Stimulated activated CD4-positive, alpha-beta T cell treated with anti-CD3 and anti-CD28 coated beads, Interleukin-2, amount 100 ng/mL, for 4 hours (primary cell): ENCODE data around the gene JADE1.

Experiments used
- DNase-seq: peaks from one replicate; pipeline ENCODE4 v3.0.0-alpha.2; 2020; ENCODE audit warnings: low read depth

Gene JADE1

DNA sequence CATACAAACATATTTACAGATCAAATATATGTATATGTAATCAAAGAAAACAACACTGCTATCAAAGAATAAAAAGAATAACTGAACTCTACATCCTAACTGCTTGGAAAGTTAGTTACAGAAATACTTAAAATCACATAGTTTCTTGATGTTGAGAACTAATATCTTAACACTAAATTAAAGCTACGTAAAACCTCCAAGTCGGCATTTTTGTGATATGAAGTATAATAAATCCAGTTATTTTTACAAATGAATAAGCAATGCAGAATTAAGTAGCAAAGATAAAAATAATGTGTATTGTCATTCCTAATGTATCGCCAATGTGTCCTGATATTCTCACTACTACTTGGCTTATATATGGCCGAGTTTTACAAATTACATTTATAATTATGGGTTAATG, 68.4 kb downstream of the JADE1 start:
- no peak for DNase-seq

DNA sequence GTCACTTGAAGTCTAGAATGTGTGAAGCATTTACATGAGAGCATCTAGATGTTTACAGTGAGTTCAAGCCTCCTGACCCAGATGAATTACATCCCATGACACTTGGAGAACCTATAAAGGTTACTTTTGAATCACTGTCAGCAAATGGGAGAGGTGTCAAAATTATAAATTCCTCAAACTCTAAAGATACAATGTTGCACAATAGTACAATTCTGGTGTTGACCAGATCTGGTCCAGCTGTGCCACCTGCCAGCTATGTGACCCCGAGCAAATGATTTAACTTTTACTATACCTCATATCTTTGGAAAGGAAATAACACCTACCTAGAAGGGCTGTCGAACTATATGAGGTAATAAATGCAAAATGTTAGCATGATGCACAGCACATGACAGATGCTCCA, 69.8 kb downstream of the JADE1 start:
- DNase-seq, result no peak

DNA sequence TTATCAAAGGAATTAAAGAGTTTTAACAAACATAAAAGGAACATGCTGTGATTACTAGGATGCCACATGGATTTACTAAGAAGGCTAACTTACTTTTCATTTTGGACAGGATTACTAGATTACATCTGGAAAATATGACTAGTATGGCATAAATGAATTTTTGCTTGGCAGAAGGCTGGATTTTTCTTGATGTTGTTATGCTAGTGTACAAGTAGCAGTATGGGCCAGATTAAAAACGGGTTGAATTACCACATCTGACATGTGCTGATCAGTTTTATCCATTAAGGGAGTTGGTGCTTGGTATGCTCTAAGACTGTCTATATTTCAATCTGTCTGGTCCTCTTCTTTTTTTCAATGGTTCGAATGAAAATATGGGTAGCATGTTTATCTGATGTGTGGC, 70.5 kb downstream of the JADE1 start:
- DNase-seq, result no peak

DNA sequence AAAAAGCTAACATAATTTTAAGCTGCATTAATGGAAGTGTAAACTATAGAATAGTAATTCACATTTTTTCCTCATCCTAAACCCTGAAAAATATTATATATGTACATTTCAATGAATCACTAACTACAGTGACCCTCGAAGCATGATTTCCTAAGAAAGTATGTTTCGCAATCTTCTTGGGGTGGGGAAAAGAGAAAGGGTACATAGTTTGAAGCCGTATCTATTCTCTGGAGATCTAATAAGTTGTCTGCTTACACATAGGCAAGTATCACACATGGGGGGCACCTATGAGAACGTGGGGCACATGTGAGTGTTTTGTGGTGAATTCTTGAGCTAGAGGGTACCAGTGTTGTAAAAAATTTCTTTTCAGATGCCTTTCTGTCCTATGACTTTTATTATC, 71.2 kb downstream of the JADE1 start:
- no peak for DNase-seq

DNA sequence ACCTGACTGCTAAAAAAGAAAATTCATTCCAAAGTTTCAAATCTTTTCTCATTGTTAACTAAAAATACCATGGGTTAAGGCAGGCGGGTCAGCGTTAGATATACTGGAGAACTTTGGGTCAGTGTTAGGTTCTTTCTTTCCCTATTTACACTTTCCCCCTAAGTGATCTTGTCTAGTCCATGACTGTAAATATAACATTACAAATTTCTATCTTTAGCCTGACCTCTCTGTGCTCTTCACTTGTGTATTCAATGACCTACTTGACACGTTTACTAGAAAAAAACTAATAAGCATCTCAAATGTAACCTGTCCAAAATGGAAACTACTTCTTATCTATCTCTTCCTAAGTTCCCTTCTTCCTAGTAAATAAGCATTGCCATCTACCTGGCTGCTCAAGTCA, 95.3 kb downstream of the JADE1 start:
- no peak for DNase-seq

DNA sequence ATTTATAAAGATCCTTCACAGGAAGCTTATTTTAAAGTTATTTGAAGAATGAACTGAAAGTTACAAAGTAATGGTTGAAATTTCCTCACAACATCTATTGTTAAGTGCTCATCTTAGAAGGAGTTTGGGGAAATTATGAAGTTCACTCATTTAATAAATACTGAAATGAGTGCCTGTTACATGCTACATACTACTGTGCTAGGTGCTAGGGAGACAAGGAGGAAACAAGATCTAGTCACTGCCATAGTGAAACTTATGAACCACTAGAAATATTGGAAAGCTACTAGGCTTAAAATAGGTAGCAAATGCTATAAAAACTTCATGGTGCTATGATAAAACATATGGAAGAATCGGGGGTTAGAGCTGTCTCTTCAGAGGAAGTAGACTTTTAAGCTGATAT, 97.1 kb downstream of the JADE1 start:
- no peak for DNase-seq

DNA sequence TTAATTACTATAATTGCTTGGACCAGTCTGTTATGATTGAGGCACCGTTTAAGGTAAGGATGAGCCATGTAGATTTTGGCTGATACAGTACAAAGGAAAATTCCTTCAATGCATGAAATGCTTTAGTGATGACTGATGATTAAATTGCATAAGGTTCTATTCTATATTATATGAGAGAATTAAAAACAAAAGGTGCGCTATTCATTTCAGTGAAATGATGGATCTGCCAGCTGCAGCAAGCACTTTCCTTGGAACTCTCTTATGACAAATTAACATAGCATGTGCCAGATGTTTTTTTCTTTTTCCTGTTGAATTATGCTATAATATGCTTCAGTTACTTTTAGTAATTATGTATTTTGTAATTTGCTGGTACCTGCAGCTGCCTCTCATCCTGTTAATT, 98.5 kb downstream of the JADE1 start:
- DNase-seq, result no peak

DNA sequence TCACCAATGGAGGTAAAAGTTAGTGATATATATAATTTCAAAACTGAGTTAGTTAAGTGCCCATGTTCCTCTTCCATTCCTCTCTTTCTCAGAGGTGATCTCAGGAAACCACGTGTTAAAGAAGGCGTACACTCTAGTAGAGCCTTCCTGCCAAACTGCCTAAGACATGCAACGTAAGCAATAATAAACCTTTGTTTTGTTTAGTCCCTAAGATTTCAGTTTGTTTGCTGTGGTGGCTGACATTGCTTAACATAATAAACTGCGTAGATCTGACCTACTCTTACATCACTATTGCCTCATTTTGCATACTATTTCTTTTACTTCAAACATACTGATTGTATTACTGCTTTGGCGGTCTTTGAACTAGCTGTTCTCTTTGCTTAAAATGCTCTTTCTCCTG, 99.2 kb downstream of the JADE1 start:
- DNase-seq, result no peak

DNA sequence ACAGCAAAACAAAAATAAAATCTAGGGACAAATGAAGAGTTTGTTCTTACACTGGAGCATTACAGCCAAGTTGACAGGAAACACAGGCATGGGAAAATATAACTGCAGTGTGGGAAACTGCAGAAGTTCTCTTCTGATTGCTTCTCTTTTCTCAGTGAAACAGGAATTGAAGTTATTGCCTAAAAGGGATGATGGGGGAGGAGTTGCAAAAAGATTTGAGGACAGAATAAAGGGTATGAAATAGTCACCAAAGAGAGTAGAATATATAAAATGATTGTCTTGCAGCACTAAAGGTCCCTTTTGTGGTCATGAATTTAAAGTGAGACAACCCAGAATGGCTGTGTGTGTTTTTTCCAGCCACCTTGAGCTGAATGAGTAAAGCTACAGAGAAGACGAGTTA, 103.7 kb downstream of the JADE1 start:
- DNase-seq, result no peak

DNA sequence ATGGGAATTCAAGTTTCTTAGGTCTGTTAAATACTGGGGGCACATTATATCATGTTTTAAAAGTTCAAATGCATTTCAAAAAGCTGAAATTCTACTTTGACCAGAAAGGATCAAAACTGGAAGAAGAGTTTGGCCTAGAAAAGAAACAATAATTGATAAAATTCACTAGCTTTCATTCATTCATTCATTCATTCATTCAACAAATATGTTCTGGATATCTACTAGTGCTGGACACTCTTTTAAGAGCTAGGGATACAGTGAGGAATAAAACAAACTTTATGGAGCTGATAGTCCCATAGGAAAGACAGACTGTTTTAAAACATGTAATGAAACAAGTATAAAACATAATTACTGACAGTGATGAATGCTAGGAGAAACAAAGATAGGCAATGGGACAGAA, 106.0 kb downstream of the JADE1 start:
- no peak for DNase-seq

DNA sequence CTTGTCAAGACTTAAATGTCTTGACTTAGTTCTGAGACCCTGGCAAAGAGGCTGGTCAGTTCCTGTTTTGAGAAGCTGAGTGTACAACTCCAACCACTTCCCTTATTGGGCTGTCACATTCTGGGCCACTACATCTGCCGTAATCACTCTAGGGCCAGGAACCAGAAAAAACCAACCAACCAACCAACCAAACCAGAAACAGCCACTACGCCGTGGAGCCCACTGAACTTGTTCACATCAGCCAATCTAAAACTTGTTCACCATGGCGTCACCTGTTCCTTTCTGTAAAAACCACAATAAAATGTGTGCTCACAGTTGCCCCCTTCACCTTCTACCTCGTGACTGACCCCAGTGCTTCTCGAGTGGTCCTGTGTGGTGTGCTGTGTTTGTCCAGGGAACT, 107.3 kb downstream of the JADE1 start:
- no peak for DNase-seq

DNA sequence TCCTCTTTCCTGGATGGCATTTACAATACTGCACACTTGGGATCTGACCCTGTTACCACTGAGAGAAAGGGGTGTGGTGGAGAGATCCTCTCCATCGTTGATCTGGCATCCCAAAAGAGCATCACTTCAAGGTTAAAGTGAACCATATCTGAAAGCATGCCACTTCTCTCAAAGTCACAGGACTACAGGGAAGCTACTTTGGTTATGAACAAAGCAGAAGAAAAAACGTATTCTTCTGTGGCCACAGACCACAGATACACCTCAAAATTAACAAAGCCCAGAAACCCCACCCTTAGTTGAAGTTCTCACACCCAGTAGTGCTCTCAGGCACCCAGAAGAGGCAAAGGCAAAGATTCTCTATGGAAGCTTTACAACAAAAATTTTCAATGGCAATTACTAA, 108.3 kb downstream of the JADE1 start:
- DNase-seq, result no peak

DNA sequence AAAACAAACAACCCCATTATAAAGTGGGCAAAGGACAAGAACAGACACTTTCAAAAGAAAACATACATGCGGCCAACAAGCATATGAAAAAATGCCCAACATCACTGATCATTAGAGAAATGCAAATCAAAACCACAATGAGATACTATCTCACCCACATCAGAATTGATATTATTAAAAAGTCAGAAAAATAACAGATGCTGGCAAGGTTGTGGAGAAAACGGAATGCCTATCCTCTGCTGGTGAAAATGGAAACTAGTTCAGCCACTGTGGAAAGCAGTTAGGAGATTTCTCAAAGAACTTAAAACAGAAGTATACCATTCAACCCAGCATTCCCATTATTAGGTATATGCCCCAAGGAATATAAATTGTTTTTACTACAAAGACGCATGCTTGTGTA, 112.5 kb downstream of the JADE1 start:
- DNase-seq, result no peak
